GM12872 (cell line): ENCODE data around the gene MAF.

ENCODE experiments used
- CTCF ChIP-seq: IDR thresholded peaks from 3 replicates; pipeline ENCODE4 v1.5.1; 2011; ENCODE audit warnings: low read depth, mild to moderate bottlenecking, low read length, moderate library complexity; ENCODE audit not compliant: insufficient read depth

Gene MAF

DNA sequence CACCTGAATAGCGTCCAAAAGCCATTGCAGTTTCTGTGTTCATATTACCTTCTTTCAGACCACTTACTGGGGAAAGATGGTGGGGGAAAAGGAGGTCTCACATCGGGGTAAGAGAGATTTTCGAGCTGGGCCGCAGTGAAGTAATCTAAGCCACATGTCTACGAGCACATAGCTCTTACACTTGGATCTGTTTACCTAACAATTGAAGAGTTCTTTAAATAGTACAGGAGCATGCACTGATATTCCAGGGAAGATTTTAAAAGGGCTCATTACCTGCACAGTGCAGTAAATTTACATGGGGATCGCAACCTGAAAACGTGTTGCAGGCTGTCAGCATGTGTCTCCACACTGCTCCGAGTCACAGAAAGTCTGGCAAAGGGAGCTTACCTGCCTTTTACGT is 12.6 kb downstream of the MAF start:
- no peak for TF ChIP-seq CTCF

DNA sequence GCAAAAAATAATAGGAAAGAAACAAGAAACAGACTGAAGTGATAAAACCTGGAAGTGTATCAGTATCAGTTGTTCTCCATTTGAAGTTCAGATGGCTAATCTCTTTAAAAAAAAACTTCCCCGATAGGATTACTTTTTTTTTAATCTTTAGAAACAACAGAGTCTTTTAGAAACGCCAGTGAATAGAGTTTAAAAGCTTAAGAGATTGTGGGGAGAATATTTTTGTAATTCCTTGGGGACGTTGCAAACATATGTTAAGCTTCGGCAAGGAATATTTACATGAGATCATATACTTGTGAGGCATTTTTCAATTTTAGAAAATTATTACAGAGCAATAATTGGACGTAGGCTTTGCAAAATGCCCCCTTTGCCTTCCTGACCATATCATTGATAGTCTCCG is 13.2 kb downstream of the MAF start:
- TF ChIP-seq CTCF = no peak

DNA sequence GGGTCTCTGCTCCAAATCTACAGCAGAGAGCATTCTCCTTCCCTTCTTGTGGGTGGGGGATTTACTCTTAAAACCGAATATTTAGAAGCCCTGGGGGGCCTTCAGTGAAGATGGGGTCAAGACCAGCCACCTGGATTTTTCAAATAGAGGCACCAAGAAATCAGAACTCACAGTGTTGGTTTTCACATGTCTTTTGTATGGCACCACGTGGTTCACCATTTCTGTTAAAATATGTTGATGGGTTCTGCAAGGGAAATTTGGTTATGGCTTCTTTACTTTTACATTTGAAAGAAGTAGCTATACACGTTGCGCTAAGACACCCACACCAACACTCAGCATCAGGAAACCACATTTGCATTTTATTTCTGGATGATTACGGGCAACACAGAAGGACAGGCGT is 17.7 kb downstream of the MAF start:
- no peak for TF ChIP-seq CTCF

- no peak for TF ChIP-seq CTCF
These were observed 19.9 kb downstream of the MAF start for GRCh38 chr16:79580453-79581191.

DNA sequence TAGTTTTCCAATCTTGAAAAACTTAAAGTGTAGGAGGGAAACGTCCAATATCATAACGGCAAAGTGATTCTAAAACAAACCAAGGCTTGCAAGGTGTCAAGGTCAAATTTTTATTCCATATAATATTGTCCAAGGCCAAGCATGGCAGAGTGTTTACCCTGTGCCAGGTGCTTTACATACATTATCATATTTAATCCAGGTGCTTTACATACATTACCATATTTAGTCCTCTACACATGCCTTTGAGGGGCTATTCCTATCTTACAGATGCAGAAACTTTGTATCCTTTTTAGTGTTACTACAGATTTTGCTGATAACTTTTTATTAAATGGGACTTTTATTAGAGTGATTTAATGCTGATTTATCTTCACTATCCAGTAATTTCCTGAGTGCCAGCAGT is 23.9 kb downstream of the MAF start:
- TF ChIP-seq CTCF = no peak

DNA sequence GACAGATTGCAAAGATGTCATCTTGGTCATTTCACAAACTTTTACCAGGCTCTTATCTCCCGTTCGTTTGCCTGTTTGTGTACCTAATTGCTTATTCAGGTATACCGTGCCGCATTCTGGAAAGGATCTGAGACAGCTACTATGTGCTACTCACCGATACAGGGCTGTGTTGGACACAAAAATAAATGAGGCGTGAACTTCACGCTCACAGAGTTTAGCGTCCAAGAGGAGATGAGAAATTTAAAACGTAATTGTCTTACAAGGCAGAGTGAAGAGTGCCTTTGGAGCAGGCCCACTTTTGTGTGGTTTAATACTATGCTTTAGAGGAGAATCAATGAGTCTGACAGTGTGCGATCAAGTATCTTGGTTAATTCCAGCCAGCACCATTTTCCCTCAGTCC is 26.7 kb downstream of the MAF start:
- no peak for TF ChIP-seq CTCF

GRCh38 chr16:79573071-79573470 is 27.5 kb downstream of the MAF start:
- no peak for TF ChIP-seq CTCF
